IPS-18a (cell line): Measurements from ENCODE around the gene MAU2.
"Not testable (repeated sequence)": the region's sequence is repeated elsewhere in the genome, so short reads cannot be mapped to it uniquely, and the experiment has no call there.

Source experiments
- H3K27ac ChIP-seq: one replicate; pipeline ENCODE4 v1.5.1; 2013; ENCODE audit warnings: low read length
- H3K27me3 ChIP-seq: one replicate; pipeline ENCODE4 v1.6.1; 2013; ENCODE audit warnings: mild to moderate bottlenecking, low read length; ENCODE audit not compliant: control insufficient read depth, insufficient read depth
- H3K36me3 ChIP-seq: one replicate; pipeline ENCODE4 v1.6.1; 2013; ENCODE audit warnings: low read depth, low read length; ENCODE audit not compliant: control insufficient read depth
- H3K4me1 ChIP-seq: one replicate; pipeline ENCODE4 v1.6.1; 2013; ENCODE audit warnings: low read depth, low read length; ENCODE audit not compliant: control insufficient read depth
- H3K4me3 ChIP-seq: one replicate; pipeline ENCODE4 v1.5.1; 2013; ENCODE audit warnings: low read length
- H3K9ac ChIP-seq: one replicate; pipeline ENCODE4 v1.6.1; 2013; ENCODE audit warnings: mild to moderate bottlenecking, low read length, moderate library complexity
- H3K9me3 ChIP-seq: one replicate; pipeline ENCODE4 v1.6.1; 2013; ENCODE audit warnings: low read depth, low read length; ENCODE audit not compliant: control insufficient read depth

Gene MAU2

DNA sequence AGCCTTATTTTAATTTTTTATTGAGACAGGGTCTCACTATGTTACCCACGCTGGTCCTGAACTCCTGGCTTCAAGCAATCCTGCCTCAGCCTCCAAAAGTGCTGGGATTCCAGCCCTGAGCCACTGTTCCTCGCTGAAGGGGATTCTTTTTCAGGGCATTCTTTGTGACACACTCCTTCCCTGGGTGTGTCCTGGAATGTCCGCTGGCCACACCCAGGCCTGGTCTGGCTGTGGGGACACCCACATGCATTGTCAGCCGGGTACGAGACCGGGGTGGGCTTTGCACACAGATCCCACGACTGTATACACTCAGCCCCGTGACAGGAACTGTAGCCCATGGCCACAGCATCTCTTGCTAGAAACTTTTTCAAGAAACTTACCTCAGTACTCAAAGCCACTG is 50.4 kb downstream of the MAU2 start:
- Histone ChIP-seq H3K4me3 (no peak overlapping the region), H3K9ac (no peak overlapping the region), H3K9me3 (no peaks in the 10 kb centered on the region), H3K27me3 (no peaks in the 10 kb centered on the region), H3K4me1 (peaks cover 4% of the 10 kb centered on the region), H3K27ac (no peak overlapping the region), H3K36me3 (no peaks in the 10 kb centered on the region)

DNA sequence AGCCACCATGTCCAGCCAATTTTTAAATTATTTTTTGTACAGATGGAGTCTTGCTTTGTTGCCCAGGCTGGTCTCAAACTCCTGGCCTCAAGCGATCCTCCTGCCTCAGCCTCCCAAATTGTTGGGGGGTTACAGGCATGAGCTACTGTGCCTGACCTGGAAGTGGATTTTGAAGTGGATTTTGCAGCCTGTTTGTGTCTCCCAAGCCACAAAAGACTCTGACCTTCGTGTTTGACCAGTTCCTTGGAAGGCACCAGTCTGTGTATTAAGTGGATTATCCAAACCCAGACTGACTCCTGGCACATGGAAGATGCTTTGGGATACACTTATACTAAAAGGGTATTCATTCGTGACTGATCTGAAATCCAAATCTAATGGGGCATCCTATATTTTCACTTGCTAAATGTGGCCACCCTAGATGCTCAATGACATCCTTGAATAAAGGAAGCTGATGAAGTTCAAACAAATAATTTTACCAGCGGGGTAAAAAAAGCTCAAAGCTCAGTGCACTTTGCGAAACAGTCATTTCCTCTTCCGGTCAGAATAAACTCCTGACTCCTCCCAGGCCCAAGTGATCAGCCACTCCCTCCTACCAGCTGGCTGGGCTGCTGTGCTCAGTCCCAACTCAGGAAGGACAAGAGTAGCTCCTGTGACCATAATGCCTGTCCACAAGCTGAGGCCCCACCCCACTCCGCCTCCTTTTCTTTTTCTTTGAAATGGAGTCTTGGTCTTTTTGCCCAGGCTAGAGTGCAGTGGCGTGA is 52.2 kb downstream of the MAU2 start:
- Histone ChIP-seq H3K9ac (no peak overlapping the region), H3K4me1 (peaks cover 6% of the 10 kb centered on the region), H3K27ac (no peak overlapping the region), H3K36me3 (no peaks in the 10 kb centered on the region), H3K4me3 (no peak overlapping the region), H3K27me3 (no peaks in the 10 kb centered on the region), H3K9me3 (no peaks in the 10 kb centered on the region)

DNA sequence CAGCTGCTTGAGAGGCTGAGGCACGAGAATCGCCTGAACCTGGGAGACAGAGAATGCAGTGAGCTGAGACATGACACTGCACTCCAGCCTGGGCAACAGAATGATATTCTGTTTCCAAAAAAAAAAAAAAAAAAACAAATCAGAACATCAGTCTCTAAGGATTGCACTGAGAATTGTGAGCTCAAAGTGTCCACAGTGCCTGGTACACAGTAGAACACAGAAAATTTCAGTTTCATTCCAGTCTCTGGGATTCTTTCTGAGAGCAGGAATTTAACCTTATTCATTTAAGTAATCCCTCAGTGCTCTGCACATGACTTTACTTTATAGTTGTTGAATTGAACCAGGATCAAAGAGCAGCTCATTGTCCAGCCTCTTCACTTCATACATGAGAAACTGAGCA is 58.9 kb downstream of the MAU2 start:
- peaks cover 7% of the 10 kb centered on the region for H3K4me1 ChIP-seq
- H3K27me3 ChIP-seq, result peaks cover 3% of the 10 kb centered on the region
- H3K36me3 ChIP-seq, result no peaks in the 10 kb centered on the region
- H3K4me3 ChIP-seq, result no peak overlapping the region
- H3K9ac ChIP-seq, result no peak overlapping the region
- H3K27ac ChIP-seq, result no peak overlapping the region
- no peaks in the 10 kb centered on the region for H3K9me3 ChIP-seq

DNA sequence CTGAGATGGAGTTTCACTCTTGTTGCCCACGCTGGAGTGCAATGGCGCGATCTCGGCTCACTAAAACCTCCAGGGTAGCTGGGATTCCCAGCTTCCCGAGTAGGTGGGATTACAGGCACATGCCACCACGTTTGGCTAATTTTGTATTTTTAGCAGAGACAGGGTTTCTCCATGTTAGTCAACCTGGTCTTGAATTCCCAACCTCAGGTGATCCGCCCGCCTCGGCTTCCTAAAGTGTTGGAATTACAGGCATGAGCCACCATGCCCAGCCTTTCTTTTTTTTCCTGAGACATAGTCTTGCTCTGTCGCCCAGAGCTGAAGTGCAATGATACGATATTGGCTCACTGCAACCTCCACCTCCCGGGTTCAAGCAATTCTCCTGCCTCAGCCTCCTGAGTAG is 59.7 kb downstream of the MAU2 start:
- not testable (repeated sequence) for H3K36me3 ChIP-seq, H3K4me1 ChIP-seq, H3K4me3 ChIP-seq, H3K9me3 ChIP-seq, H3K27ac ChIP-seq, H3K9ac ChIP-seq, H3K27me3 ChIP-seq

DNA sequence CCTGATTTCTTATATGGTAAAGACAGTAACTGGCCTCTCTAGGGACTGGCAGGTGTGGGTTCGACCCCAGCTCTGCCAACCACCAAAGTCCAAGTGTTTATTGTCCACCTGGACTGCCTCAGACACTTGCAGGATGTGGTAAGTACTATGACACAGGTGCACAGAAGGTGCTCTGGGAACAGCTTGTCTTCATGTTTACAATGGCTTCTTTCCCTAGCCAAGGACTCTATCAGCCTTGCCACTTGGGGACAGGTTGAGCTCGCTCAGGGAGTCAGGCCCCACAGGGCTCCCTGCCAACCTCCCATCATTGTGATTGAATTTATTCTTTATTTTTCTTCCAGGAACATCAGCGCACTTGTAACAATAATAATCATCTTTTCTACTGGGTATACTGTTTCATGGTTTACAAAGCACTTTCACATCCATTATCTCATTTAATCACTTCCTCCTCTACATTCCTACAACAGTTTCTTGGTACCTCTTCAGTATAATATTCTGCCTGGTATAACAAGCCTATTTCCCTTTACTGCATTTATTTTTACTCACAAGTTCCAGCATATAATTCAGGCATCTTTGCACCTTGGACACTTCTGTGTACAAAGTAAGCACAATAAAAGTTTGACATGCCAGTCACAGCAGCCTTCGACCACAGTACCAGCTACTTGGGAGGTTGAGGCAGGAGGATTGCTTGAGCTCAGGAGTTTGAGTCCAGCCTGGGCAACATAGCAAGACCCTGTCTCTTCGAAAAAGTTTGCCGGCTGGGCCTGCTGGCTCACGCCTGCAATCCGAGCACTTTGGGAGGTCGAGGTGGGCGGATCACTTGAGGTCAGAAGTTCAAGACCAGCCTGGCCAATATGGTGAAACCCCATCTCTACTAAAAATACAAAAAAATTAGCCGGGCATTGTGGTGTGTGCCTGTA is 60.6 kb downstream of the MAU2 start:
- Histone ChIP-seq H3K36me3 (no peaks in the 10 kb centered on the region), H3K9me3 (no peaks in the 10 kb centered on the region), H3K9ac (no peak overlapping the region), H3K4me1 (peaks cover 7% of the 10 kb centered on the region), H3K4me3 (no peak overlapping the region), H3K27me3 (peaks cover 7% of the 10 kb centered on the region), H3K27ac (no peak overlapping the region)

DNA sequence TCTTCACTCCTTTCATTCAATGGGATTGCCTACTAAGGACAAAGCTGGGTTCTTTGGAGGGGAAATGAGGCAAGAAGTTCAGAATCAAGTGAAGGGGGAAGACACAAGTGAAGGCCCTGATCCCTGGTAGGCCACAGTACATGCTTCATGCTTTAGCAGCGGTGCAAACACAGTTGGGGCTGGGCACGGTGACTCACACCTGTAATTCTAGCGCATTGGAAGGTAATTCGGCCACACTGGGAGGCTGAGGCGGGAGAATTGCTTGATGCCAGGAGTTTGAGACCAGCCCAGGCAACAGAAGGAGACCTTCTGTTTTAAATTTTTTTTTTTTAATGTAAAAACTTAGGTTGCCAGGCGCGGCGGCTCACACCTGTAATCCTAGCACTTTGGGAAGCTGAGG is 61.5 kb downstream of the MAU2 start:
- H3K27ac ChIP-seq, result no peak overlapping the region
- peaks cover 7% of the 10 kb centered on the region for H3K27me3 ChIP-seq
- H3K36me3 ChIP-seq, result no peaks in the 10 kb centered on the region
- H3K4me1 ChIP-seq, result peaks cover 7% of the 10 kb centered on the region
- H3K4me3 ChIP-seq, result no peak overlapping the region
- no peak overlapping the region for H3K9ac ChIP-seq
- no peaks in the 10 kb centered on the region for H3K9me3 ChIP-seq

DNA sequence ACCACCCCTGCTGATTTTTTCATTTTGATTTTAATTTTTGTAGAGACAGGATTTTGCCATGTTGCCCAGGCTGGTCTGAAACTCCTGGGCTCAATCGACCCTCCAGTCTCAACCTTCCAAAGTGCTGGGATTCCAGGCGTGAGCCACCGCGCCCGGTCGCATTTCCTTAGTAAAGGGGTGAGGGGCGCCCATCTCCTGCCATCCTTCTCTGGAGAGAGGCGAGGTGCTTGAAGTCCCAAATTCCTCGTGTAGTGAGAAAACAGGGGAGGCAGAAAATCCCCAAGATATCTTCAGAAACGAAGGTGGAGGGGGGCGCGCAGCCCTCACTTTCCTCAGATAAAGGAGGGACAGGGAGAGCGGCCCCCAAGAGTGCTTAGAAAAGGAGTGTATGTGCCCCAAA is 63.9 kb downstream of the MAU2 start:
- peak overlapping the region; percentile 69 for H3K4me3 ChIP-seq
- H3K9me3 ChIP-seq, result no peaks in the 10 kb centered on the region
- no peaks in the 10 kb centered on the region for H3K36me3 ChIP-seq
- H3K4me1 ChIP-seq, result no peaks in the 10 kb centered on the region
- no peak overlapping the region for H3K27ac ChIP-seq
- H3K9ac ChIP-seq, result peak overlapping the region; percentile 64
- H3K27me3 ChIP-seq, result peaks cover 7% of the 10 kb centered on the region

DNA sequence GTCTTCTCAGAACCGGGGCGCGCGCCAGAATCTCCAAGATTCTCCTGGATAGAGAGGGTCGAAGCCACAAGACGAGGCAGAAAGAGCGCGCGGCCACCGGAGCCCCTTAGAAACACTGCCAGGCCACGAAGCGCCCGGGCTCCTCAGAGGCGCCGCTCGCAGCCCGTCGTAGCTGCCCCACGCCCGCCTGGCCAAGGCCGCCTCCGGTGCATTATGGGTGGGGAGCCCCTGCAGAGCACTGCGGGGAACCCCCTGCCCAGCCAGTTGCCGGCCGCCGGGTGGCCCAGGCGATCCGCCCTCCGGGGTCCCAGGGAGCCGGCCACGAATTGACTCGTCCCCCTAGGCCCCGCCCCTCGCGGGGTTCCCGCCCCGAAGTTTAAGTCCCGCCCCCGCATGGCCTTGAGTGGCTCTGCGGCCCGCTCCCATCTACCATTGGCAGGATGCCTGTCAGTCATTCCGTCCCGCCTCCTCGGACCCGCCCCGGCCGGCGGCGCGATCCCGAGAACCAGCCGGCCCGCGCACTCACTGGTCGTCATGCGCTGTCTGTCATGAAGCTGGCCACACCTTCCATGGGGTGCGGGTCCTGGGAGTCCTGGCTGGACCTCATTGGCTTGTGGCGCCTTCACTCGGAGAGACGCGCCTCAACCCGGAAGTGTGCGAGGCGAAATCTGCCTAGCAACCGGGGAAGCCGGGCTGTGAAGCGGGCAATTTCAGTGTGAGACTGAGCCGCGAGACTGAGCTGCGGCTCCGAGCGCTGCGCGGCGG is 64.7 kb downstream of the MAU2 start:
- Histone ChIP-seq H3K9me3 (no peaks in the 10 kb centered on the region), H3K9ac (peak overlapping the region; percentile 64), H3K4me1 (no peaks in the 10 kb centered on the region), H3K27ac (no peak overlapping the region), H3K27me3 (peaks cover 7% of the 10 kb centered on the region), H3K36me3 (no peaks in the 10 kb centered on the region), H3K4me3 (peak overlapping the region; percentile 88)

DNA sequence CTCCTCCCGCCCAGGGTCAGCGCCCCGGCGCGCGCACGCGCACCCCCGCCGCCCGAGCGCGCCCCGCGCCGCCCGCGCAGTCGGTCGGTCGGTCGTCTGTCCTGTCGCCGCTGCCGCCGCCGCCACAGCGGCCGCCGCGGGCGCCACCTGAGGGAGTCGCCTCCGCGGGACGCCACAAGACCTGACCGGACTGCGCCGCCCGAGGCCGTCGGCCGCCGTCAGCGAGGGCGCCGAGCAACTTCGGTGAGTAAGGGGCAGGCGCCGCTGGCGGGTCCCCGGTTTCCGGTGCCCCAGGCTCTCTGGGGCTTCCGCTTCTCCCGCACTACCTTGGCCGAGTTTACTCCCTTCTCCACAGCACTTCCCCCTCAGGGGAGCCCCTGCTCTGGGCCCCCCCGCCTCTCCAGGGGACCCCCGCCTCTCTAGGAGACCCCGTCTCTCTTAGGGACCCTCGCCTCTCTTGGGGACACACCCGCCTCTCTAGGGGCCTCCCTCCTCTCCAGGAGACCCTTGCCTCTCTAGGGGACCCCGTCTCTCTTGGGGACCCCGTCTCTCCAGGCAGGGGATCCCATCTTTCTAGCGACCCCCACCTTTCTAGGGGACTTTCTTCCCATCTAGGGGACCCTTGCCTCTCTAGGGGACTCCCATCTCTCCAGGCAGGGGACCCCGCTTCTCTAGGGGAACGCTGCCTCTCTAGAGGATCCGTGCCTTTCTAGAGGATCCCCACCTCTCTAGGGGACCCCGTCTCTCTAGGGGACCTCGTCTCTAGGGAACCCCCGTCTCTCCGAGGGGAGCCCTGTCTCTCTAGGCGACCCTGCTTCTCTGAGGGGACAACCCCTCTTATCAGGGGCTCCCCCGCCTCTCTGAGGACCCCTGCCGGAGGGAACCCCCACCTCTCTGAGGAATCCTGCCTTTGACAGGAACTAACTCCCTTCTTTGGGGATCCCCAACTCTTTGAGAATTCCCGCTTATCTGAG is 65.6 kb downstream of the MAU2 start:
- Histone ChIP-seq H3K27ac (peak overlapping the region; percentile 46), H3K9ac (peak overlapping the region; percentile 78), H3K4me3 (peak overlapping the region; percentile 88), H3K9me3 (no peaks in the 10 kb centered on the region), H3K36me3 (no peaks in the 10 kb centered on the region), H3K4me1 (no peaks in the 10 kb centered on the region), H3K27me3 (peaks cover 7% of the 10 kb centered on the region)

DNA sequence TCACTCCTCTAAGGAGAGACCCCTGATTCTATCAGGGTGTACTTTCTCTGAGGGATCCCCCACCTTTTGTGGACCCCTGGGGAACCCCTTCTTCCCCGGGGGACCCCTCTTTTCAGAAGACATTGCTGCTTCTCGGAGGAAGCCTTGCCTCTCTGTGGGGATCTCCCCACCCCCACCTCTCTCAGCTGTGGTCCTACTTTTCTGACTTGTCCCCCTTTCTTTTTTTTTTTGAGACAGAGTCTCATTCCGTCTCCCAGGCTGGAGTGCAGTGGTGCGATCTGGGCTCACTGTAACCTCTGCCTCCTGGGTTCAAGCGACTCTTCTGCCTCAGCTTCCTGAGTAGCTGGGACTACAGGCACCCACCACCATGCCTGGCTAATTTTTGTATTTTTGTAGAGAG is 66.5 kb downstream of the MAU2 start:
- Histone ChIP-seq H3K27ac (no peak overlapping the region), H3K9ac (no peak overlapping the region), H3K9me3 (no peaks in the 10 kb centered on the region), H3K27me3 (peaks cover 7% of the 10 kb centered on the region), H3K36me3 (no peaks in the 10 kb centered on the region), H3K4me1 (no peaks in the 10 kb centered on the region), H3K4me3 (peak overlapping the region; percentile 88)
